HG02678 (cell line): Measurements from ENCODE around the gene SRP54.
"Not testable (repeated sequence)": the region's sequence is repeated elsewhere in the genome, so short reads cannot be mapped to it uniquely, and the experiment has no call there.

ENCODE experiments used
- ATAC-seq: cut with Tn5 transposase; IDR thresholded peaks from one replicate; pipeline ENCODE4 v1.9.1; 2021; ENCODE audit warnings: mild to moderate bottlenecking, moderate library complexity; ENCODE audit not compliant: unreplicated experiment

Gene SRP54

GRCh38 chr14:34983148-34983760 lies 462 bp downstream of the SRP54 start:
- ATAC-seq, result peak; percentile 24

- no peak for ATAC-seq
Measured at GRCh38 chr14:34983786-34984185, 994 bp downstream of the SRP54 start.

- ATAC-seq, result no peak
Measured at GRCh38 chr14:34985740-34986139, 2.9 kb downstream of the SRP54 start.

- ATAC-seq, result no peak
Measured at GRCh38 chr14:34987180-34987579, 4.4 kb downstream of the SRP54 start.

- no peak for ATAC-seq
Measured at GRCh38 chr14:34989762-34990161, 7.0 kb downstream of the SRP54 start.

GRCh38 chr14:34993426-34993825 lies 10.6 kb downstream of the SRP54 start:
- no peak for ATAC-seq

GRCh38 chr14:34994668-34995067 lies 11.9 kb downstream of the SRP54 start:
- ATAC-seq, result no peak

- ATAC-seq, result no peak
Measured at GRCh38 chr14:34997762-34998161, 15.0 kb downstream of the SRP54 start.

- no peak for ATAC-seq
Measured at GRCh38 chr14:34999500-34999899, 16.7 kb downstream of the SRP54 start.

- no peak for ATAC-seq
Measured at GRCh38 chr14:35001621-35002020, 18.8 kb downstream of the SRP54 start.

GRCh38 chr14:35004839-35005238 lies 22.0 kb downstream of the SRP54 start:
- no peak for ATAC-seq

- ATAC-seq, result no peak
Measured at GRCh38 chr14:35016568-35016967, 33.8 kb downstream of the SRP54 start.

- ATAC-seq, result no peak
Measured at GRCh38 chr14:35020713-35021112, 37.9 kb downstream of the SRP54 start.

- ATAC-seq, result no peak
Measured at GRCh38 chr14:35028435-35028834, 45.6 kb downstream of the SRP54 start.

GRCh38 chr14:35032562-35032961 lies 49.8 kb downstream of the SRP54 start:
- ATAC-seq, result no peak

GRCh38 chr14:35034440-35034833 lies 51.6 kb downstream of the SRP54 start:
- no peak for ATAC-seq

- not testable (repeated sequence) for ATAC-seq
Measured at GRCh38 chr14:35034944-35035554, 52.3 kb downstream of the SRP54 start.

GRCh38 chr14:35038312-35038711 lies 55.5 kb downstream of the SRP54 start:
- not testable (repeated sequence) for ATAC-seq

- no peak for ATAC-seq
Measured at GRCh38 chr14:35042632-35043031, 59.8 kb downstream of the SRP54 start.

- ATAC-seq, result no peak
Measured at GRCh38 chr14:35043046-35043445, 60.3 kb downstream of the SRP54 start.

GRCh38 chr14:35044939-35045797 lies 62.4 kb downstream of the SRP54 start:
- no peak for ATAC-seq

- no peak for ATAC-seq
Measured at GRCh38 chr14:35045798-35046047, 62.9 kb downstream of the SRP54 start.
